Heart left ventricle (tissue), 13 donors: Measurements from ENCODE around the gene CELF2.

Source experiments
- CTCF ChIP-seq, 12 donors: fragments of 200-600 bp; sonication (generic) in 4 of 12; IDR thresholded peaks; one replicate each; pipeline versions ENCODE4 v1.5.0 to v1.8.0; 2018 to 2022; ENCODE audit warnings: antibody characterized with exemption in 12 of 12, mild to moderate bottlenecking in 5 of 12
- POLR2A ChIP-seq, 2 donors: fragments of 450-650 bp; IDR thresholded peaks; one replicate each; pipeline ENCODE4 v1.6.1; 2017; ENCODE audit warnings: antibody characterized with exemption in 2 of 2, mild to moderate bottlenecking in 2 of 2, moderate library complexity in 2 of 2
- donor health status: ischemic (EF 13 %, LVEDD 7.1; RV severe dilation, severe dysfunction).
- donor health status: DM: no; HTN: yes; CAD: no.
- donor health status: DM: no; HTN: no; CAD: no.
- donor health status: ischemic (EF 25% LVEDD 6.9; RV normal size, moderate dysfunction).
- donor health status: ischemic (EF 25% LVEDD 5.7; RV mildly dilated, moderate dysfunction).
- donor health status: ischemic (EF 35%, LVEDD 5.7; RV mildly dilated, moderate dysfunction).
- donor health status: nonischemic (EF 11% LVEDD 7.7; RV severe dilation, severe dysfunction).
- donor health status: DM: yes; HTN: yes; CAD: no.
- donor health status: PGD.
- donor health status: ischemic (EF 29% LVEDD 5.4; RV normal size, mild dysfunction).
- donor health status: nonischemic (EF 23%, LVEDD 6.1; RV moderate dilation, normal function).

- no peak for TF ChIP-seq CTCF (IDR thresholded peaks at IDR 0.05)
- TF ChIP-seq POLR2A (IDR thresholded peaks at IDR 0.05), result no peak
Observed at GRCh38 chr10:11134411-11134810, 116.7 kb downstream of the CELF2 start.
